Liver (tissue), 9 donors: Measurements from ENCODE around the gene MAP3K15. TPM values are rescaled to one million over a fixed set of nuclear protein-coding genes. Genes with fewer than 3 reads are reported as not detected.

Experiments
- DNase-seq: peaks from one replicate; pipeline ENCODE4 v3.0.0-alpha.2; 2017; ENCODE audit warnings: low spot score
- H3K27ac ChIP-seq, 2 donors: one replicate each; pipeline ENCODE4 v1.7.0; 2013; ENCODE audit warnings: inconsistent platforms in 2 of 2, low read length in 2 of 2, control low read depth in 1 of 2, low read depth in 1 of 2, mild to moderate bottlenecking in 1 of 2
- H3K27me3 ChIP-seq, 4 donors: one replicate each; pipeline versions ENCODE4 v1.6.1 to v1.7.0; 2013; ENCODE audit warnings: low read length in 3 of 4, inconsistent platforms in 1 of 4, mild to moderate bottlenecking in 1 of 4, moderate library complexity in 1 of 4; ENCODE audit not compliant: control insufficient read depth in 4 of 4, insufficient read depth in 4 of 4
- H3K36me3 ChIP-seq, 4 donors: one replicate each; pipeline versions ENCODE4 v1.6.1 to v1.7.0; 2013; ENCODE audit warnings: low read length in 3 of 4, mild to moderate bottlenecking in 3 of 4, low read depth in 1 of 4, moderate library complexity in 1 of 4; ENCODE audit not compliant: control insufficient read depth in 4 of 4, insufficient read depth in 3 of 4
- H3K4me1 ChIP-seq, 4 donors: one replicate each; pipeline versions ENCODE4 v1.6.1 to v1.7.0; 2013; ENCODE audit warnings: low read length in 3 of 4, mild to moderate bottlenecking in 3 of 4, moderate library complexity in 1 of 4; ENCODE audit not compliant: control insufficient read depth in 4 of 4, insufficient read depth in 4 of 4
- H3K4me3 ChIP-seq, 3 donors: one replicate each; pipeline versions ENCODE4 v1.6.1 to v1.7.0; 2013; ENCODE audit warnings: low read length in 3 of 3, control low read depth in 1 of 3, low read depth in 1 of 3, mild to moderate bottlenecking in 1 of 3
- H3K9ac ChIP-seq, 2 donors: one replicate each; pipeline ENCODE4 v1.7.0; 2013; ENCODE audit warnings: low read length in 2 of 2, mild to moderate bottlenecking in 2 of 2, moderate library complexity in 2 of 2, control low read depth in 1 of 2, low read depth in 1 of 2
- H3K9me3 ChIP-seq, 4 donors: one replicate each; pipeline versions ENCODE4 v1.6.1 to v1.7.0; 2013; ENCODE audit warnings: low read length in 3 of 4; ENCODE audit not compliant: control insufficient read depth in 4 of 4
- EGR1 ChIP-seq, 2 donors: IDR thresholded peaks; 2 replicates each; pipeline ENCODE4 v1.6.1; 2016 to 2018; ENCODE audit warnings: antibody characterized with exemption in 2 of 2, low read depth in 2 of 2
- FOXA1 ChIP-seq: IDR thresholded peaks from 2 replicates; pipeline ENCODE4 v1.6.1; 2016; ENCODE audit warnings: antibody characterized with exemption
- FOXA2 ChIP-seq: IDR thresholded peaks from 2 replicates; pipeline ENCODE4 v1.6.1; 2016; ENCODE audit warnings: antibody characterized with exemption
- GABPA ChIP-seq, 2 donors: IDR thresholded peaks in 1 of 2; conservative IDR thresholded peaks in 1 of 2; 2 replicates each; pipeline ENCODE4 v1.6.1; 2016; ENCODE audit warnings: antibody characterized with exemption in 2 of 2, mild to moderate bottlenecking in 1 of 2, moderate library complexity in 1 of 2
- HNF4A ChIP-seq, 2 donors: conservative IDR thresholded peaks; 2 replicates each; pipeline ENCODE4 v1.6.1; 2016; ENCODE audit warnings: antibody characterized with exemption in 2 of 2, mild to moderate bottlenecking in 2 of 2
- HNF4G ChIP-seq: IDR thresholded peaks from 2 replicates; pipeline ENCODE4 v1.6.1; 2016; ENCODE audit warnings: antibody characterized with exemption
- JUND ChIP-seq, 2 donors: IDR thresholded peaks; 2 replicates each; pipeline ENCODE4 v1.6.1; 2016; ENCODE audit warnings: antibody characterized with exemption in 2 of 2
- NR2F2 ChIP-seq: IDR thresholded peaks from 2 replicates; pipeline ENCODE4 v1.6.1; 2016; ENCODE audit warnings: antibody characterized with exemption
- REST ChIP-seq: IDR thresholded peaks from 2 replicates; pipeline ENCODE4 v1.6.1; 2016; ENCODE audit warnings: antibody characterized with exemption, mild to moderate bottlenecking
- TAF1 ChIP-seq: conservative IDR thresholded peaks from 2 replicates; pipeline ENCODE4 v1.6.1; 2016; ENCODE audit warnings: antibody characterized with exemption, mild to moderate bottlenecking
- YY1 ChIP-seq: IDR thresholded peaks from 2 replicates; pipeline ENCODE4 v1.6.1; 2016; ENCODE audit warnings: antibody characterized with exemption, mild to moderate bottlenecking
- WGBS: extraction: QIAGEN DNeasy Blood & Tissue Kit; methylation state at CpG from one replicate; pipeline ENCODE4 v1.1.7; 2013; 5-methylcytosine and 5-hydroxymethylcytosine counted together
- polyA plus RNA-seq, 2 donors: library from polyadenylated mRNA; stranded (reverse) in 1 of 2; unstranded in 1 of 2; fragments of 200-250 nt in 1 of 2; fragments of >200 nt in 1 of 2; fragmentation: Nextera tagmentation in 1 of 2; extraction: Ambion mirVana in 1 of 2; gene quantifications; one replicate each; pipeline versions ENCODE4 v1.2.1 to v1.2.3, GENCODE V29; 2013 to 2015
- total RNA-seq, 2 donors: library from RNA; depleted of rRNA; stranded (reverse); fragments of >200 nt; gene quantifications; one replicate each; pipeline ENCODE4 v1.2.3, GENCODE V29; 2014
- TF ChIP-seq, protein P1 (sequence below): fragments of 150-350 bp; IDR thresholded peaks from 2 replicates; pipeline ENCODE4 v1.5.1; 2017; ENCODE audit warnings: improper control_type of control experiment, low read depth, low read length; ENCODE audit not compliant: missing input control
- TF ChIP-seq, protein P2 (sequence below): IDR thresholded peaks from 2 replicates; pipeline ENCODE4 v1.6.1; 2016; ENCODE audit warnings: antibody characterized with exemption
- TF ChIP-seq, protein P3 (sequence below): IDR thresholded peaks from 2 replicates; pipeline ENCODE4 v1.6.1; 2016; ENCODE audit warnings: antibody characterized with exemption
- donor health status: healthy.
- donor health status: healthy.
- donor health status: healthy.
- donor health status: healthy.
- donor health status: healthy.

MAP3K15 gene
- total and polyA plus RNA-seq, 4 donors, result 0.09 to 0.28 TPM; not detected in 2

GRCh38 chrX:19560611-19561010 is 45.3 kb upstream of the MAP3K15 start:
- H3K36me3 ChIP-seq, result no peaks in the 10 kb centered on the region
- H3K27ac ChIP-seq, result no peak overlapping the region
- H3K9ac ChIP-seq, result no peak overlapping the region
- H3K4me3 ChIP-seq, result no peak overlapping the region
- H3K9me3 ChIP-seq, result no peaks in the 10 kb centered on the region
- DNase-seq, result no peak
- no peaks in the 10 kb centered on the region for H3K27me3 ChIP-seq
- 92% methylated on average over 1 of the region's 1 CpG for WGBS
- peaks cover 0 to 2% (median 0%) of the 10 kb centered on the region in 4 donors for H3K4me1 ChIP-seq
- no peak for TF ChIP-seq HNF4G
- TF ChIP-seq JUND (IDR thresholded peaks at IDR 0.05), result no peak
- no peak for TF ChIP-seq REST
- TF ChIP-seq TAF1, result no peak

- H3K27ac ChIP-seq, result no peak overlapping the region
- no peak for DNase-seq
- no peaks in the 10 kb centered on the region for H3K4me1 ChIP-seq
- no peaks in the 10 kb centered on the region for H3K36me3 ChIP-seq
- TF ChIP-seq GABPA (IDR thresholded peaks at IDR 0.05 in 1 of 2, conservative IDR thresholded peaks at IDR 0.05 in 1 of 2), result no peak
- TF ChIP-seq JUND (IDR thresholded peaks at IDR 0.05), result no peak
- no peak for TF ChIP-seq NR2F2
- TF ChIP-seq REST, result no peak
- no peak for TF ChIP-seq HNF4A (conservative IDR thresholded peaks at IDR 0.05)
- no peak for TF ChIP-seq EGR1 (IDR thresholded peaks at IDR 0.05; ENCODE audit: low read depth in 2 of 2)
- TF ChIP-seq, protein P1, sequence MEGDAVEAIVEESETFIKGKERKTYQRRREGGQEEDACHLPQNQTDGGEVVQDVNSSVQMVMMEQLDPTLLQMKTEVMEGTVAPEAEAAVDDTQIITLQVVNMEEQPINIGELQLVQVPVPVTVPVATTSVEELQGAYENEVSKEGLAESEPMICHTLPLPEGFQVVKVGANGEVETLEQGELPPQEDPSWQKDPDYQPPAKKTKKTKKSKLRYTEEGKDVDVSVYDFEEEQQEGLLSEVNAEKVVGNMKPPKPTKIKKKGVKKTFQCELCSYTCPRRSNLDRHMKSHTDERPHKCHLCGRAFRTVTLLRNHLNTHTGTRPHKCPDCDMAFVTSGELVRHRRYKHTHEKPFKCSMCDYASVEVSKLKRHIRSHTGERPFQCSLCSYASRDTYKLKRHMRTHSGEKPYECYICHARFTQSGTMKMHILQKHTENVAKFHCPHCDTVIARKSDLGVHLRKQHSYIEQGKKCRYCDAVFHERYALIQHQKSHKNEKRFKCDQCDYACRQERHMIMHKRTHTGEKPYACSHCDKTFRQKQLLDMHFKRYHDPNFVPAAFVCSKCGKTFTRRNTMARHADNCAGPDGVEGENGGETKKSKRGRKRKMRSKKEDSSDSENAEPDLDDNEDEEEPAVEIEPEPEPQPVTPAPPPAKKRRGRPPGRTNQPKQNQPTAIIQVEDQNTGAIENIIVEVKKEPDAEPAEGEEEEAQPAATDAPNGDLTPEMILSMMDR, result no peak
- no peak for TF ChIP-seq FOXA2
- TF ChIP-seq, protein P2, sequence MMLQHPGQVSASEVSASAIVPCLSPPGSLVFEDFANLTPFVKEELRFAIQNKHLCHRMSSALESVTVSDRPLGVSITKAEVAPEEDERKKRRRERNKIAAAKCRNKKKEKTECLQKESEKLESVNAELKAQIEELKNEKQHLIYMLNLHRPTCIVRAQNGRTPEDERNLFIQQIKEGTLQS, result no peak
- TF ChIP-seq YY1, result no peak
- TF ChIP-seq TAF1, result no peak
- no peak for TF ChIP-seq FOXA1
- TF ChIP-seq, protein P3, sequence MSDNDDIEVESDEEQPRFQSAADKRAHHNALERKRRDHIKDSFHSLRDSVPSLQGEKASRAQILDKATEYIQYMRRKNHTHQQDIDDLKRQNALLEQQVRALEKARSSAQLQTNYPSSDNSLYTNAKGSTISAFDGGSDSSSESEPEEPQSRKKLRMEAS, result no peak
- no peak for TF ChIP-seq HNF4G
- WGBS, result 97% methylated on average over 2 of the region's 2 CpGs
- no peak overlapping the region for H3K9ac ChIP-seq
- H3K27me3 ChIP-seq, result no peaks in the 10 kb centered on the region
- no peaks in the 10 kb centered on the region for H3K9me3 ChIP-seq
- H3K4me3 ChIP-seq, result no peak overlapping the region
These were observed 42.5 kb upstream of the MAP3K15 start for GRCh38 chrX:19557822-19558221.
